ENCODE data around the gene ZNF273. TPM values are rescaled to one million over a fixed set of nuclear protein-coding genes. Genes with fewer than 3 reads are reported as not detected.
"Not testable (repeated sequence)": the region's sequence is repeated elsewhere in the genome, so short reads cannot be mapped to it uniquely, and the experiment has no call there.

ZNF273 gene
- total RNA-seq, 2 donors from 2014 or later = 5.9 to 6.7 TPM

- peak overlapping the region; percentile 80 for H3K27ac Mint-ChIP-seq
- no peak for ATAC-seq
- H3K27me3 Mint-ChIP-seq = no peaks in the 10 kb centered on the region
- H3K4me1 Mint-ChIP-seq = peaks cover 32% of the 10 kb centered on the region
- H3K9me3 ChIP-seq (ENCODE audit: control insufficient read depth, low read length, poor library complexity, severe bottlenecking) = no peaks in the 10 kb centered on the region
- no peak overlapping the region for H3K4me3 Mint-ChIP-seq
- no peaks in the 10 kb centered on the region for H3K36me3 Mint-ChIP-seq (ENCODE audit: low read depth)
- DNase-seq = no peak
Measured at GRCh38 chr7:64907641-64908326, 4.7 kb downstream of the ZNF273 start.

GRCh38 chr7:64908358-64908757 lies 5.3 kb downstream of the ZNF273 start:
- H3K4me1 Mint-ChIP-seq = peaks cover 32% of the 10 kb centered on the region
- ATAC-seq (no peak), DNase-seq (no peak)
- no peaks in the 10 kb centered on the region for H3K9me3 ChIP-seq (ENCODE audit: control insufficient read depth, low read length, poor library complexity, severe bottlenecking)
- H3K27me3 Mint-ChIP-seq = no peaks in the 10 kb centered on the region
- no peak overlapping the region for H3K4me3 Mint-ChIP-seq
- H3K27ac Mint-ChIP-seq = no peak overlapping the region
- no peaks in the 10 kb centered on the region for H3K36me3 Mint-ChIP-seq (ENCODE audit: low read depth)

- no peaks in the 10 kb centered on the region for H3K9me3 ChIP-seq (ENCODE audit: control insufficient read depth, low read length, poor library complexity, severe bottlenecking)
- DNase-seq = no peak
- H3K27ac Mint-ChIP-seq = no peak overlapping the region
- no peaks in the 10 kb centered on the region for H3K36me3 Mint-ChIP-seq (ENCODE audit: low read depth)
- H3K4me3 Mint-ChIP-seq = no peak overlapping the region
- H3K27me3 Mint-ChIP-seq = no peaks in the 10 kb centered on the region
- peaks cover 8% of the 10 kb centered on the region for H3K4me1 Mint-ChIP-seq
- no peak for ATAC-seq
Measured at GRCh38 chr7:64914557-64914956, 11.5 kb downstream of the ZNF273 start.

- H3K27me3 Mint-ChIP-seq; H3K36me3 Mint-ChIP-seq (ENCODE audit: low read depth); ATAC-seq; H3K9me3 ChIP-seq (ENCODE audit: control insufficient read depth, low read length, poor library complexity, severe bottlenecking); H3K4me3 Mint-ChIP-seq; DNase-seq; H3K4me1 Mint-ChIP-seq; H3K27ac Mint-ChIP-seq: not testable (repeated sequence)
Measured at GRCh38 chr7:64915301-64915700, 12.2 kb downstream of the ZNF273 start.

GRCh38 chr7:64928252-64929187 lies 25.4 kb downstream of the ZNF273 start:
- H3K9me3 ChIP-seq (ENCODE audit: control insufficient read depth, low read length, poor library complexity, severe bottlenecking) = peaks cover 20% of the 10 kb centered on the region
- not testable (repeated sequence) for H3K27me3 Mint-ChIP-seq; H3K27ac Mint-ChIP-seq; H3K4me1 Mint-ChIP-seq; H3K36me3 Mint-ChIP-seq (ENCODE audit: low read depth); H3K4me3 Mint-ChIP-seq; ATAC-seq; DNase-seq

- H3K4me3 Mint-ChIP-seq = no peak overlapping the region
- H3K9me3 ChIP-seq (ENCODE audit: control insufficient read depth, low read length, poor library complexity, severe bottlenecking) = no peaks in the 10 kb centered on the region
- H3K27ac Mint-ChIP-seq = no peak overlapping the region
- DNase-seq (no peak), ATAC-seq (no peak)
- H3K27me3 Mint-ChIP-seq = no peaks in the 10 kb centered on the region
- H3K36me3 Mint-ChIP-seq (ENCODE audit: low read depth) = no peaks in the 10 kb centered on the region
- no peaks in the 10 kb centered on the region for H3K4me1 Mint-ChIP-seq
Measured at GRCh38 chr7:64934478-64934877, 31.4 kb downstream of the ZNF273 start.

- Mint-ChIP-seq H3K27me3 (peaks cover 5% of the 10 kb centered on the region), H3K4me1 (no peaks in the 10 kb centered on the region), H3K36me3 (ENCODE audit: low read depth) (no peaks in the 10 kb centered on the region), H3K27ac (no peak overlapping the region), H3K4me3 (no peak overlapping the region)
- H3K9me3 ChIP-seq (ENCODE audit: control insufficient read depth, low read length, poor library complexity, severe bottlenecking) = no peaks in the 10 kb centered on the region
- no peak for ATAC-seq
- no peak for DNase-seq
Measured at GRCh38 chr7:64938540-64938939, 35.5 kb downstream of the ZNF273 start.

GRCh38 chr7:64940021-64940420 lies 36.9 kb downstream of the ZNF273 start:
- not testable (repeated sequence) for H3K9me3 ChIP-seq (ENCODE audit: control insufficient read depth, low read length, poor library complexity, severe bottlenecking); ATAC-seq; H3K27ac Mint-ChIP-seq; H3K36me3 Mint-ChIP-seq (ENCODE audit: low read depth); DNase-seq; H3K4me3 Mint-ChIP-seq; H3K4me1 Mint-ChIP-seq
- H3K27me3 Mint-ChIP-seq = peaks cover 10% of the 10 kb centered on the region

GRCh38 chr7:64944667-64945502 lies 41.8 kb downstream of the ZNF273 start:
- not testable (repeated sequence) for H3K9me3 ChIP-seq (ENCODE audit: control insufficient read depth, low read length, poor library complexity, severe bottlenecking); H3K4me3 Mint-ChIP-seq; H3K27ac Mint-ChIP-seq; H3K36me3 Mint-ChIP-seq (ENCODE audit: low read depth); H3K4me1 Mint-ChIP-seq; ATAC-seq; DNase-seq
- peaks cover 52% of the 10 kb centered on the region for H3K27me3 Mint-ChIP-seq

- H3K27me3 Mint-ChIP-seq = peaks cover 58% of the 10 kb centered on the region
- ATAC-seq (no peak), DNase-seq (no peak)
- peaks cover 4% of the 10 kb centered on the region for H3K4me1 Mint-ChIP-seq
- H3K36me3 Mint-ChIP-seq (ENCODE audit: low read depth) = no peaks in the 10 kb centered on the region
- H3K9me3 ChIP-seq (ENCODE audit: control insufficient read depth, low read length, poor library complexity, severe bottlenecking) = no peaks in the 10 kb centered on the region
- H3K27ac Mint-ChIP-seq = no peak overlapping the region
- H3K4me3 Mint-ChIP-seq = no peak overlapping the region
Measured at GRCh38 chr7:64945503-64946175, 42.6 kb downstream of the ZNF273 start.

GRCh38 chr7:64946772-64947171 lies 43.7 kb downstream of the ZNF273 start:
- H3K4me1 Mint-ChIP-seq = peaks cover 4% of the 10 kb centered on the region
- H3K36me3 Mint-ChIP-seq (ENCODE audit: low read depth) = no peaks in the 10 kb centered on the region
- DNase-seq = no peak
- H3K4me3 Mint-ChIP-seq = no peak overlapping the region
- H3K9me3 ChIP-seq (ENCODE audit: control insufficient read depth, low read length, poor library complexity, severe bottlenecking) = no peaks in the 10 kb centered on the region
- H3K27me3 Mint-ChIP-seq = peaks cover 64% of the 10 kb centered on the region
- H3K27ac Mint-ChIP-seq = peak overlapping the region; percentile 67
- ATAC-seq = peak; percentile 39

- peak overlapping the region; percentile 59 for H3K4me3 Mint-ChIP-seq
- H3K9me3 ChIP-seq (ENCODE audit: control insufficient read depth, low read length, poor library complexity, severe bottlenecking) = no peaks in the 10 kb centered on the region
- peaks cover 63% of the 10 kb centered on the region for H3K27me3 Mint-ChIP-seq
- H3K4me1 Mint-ChIP-seq = peaks cover 4% of the 10 kb centered on the region
- no peaks in the 10 kb centered on the region for H3K36me3 Mint-ChIP-seq (ENCODE audit: low read depth)
- DNase-seq (no peak), ATAC-seq (no peak)
- H3K27ac Mint-ChIP-seq = no peak overlapping the region
Measured at GRCh38 chr7:64947252-64948000, 44.4 kb downstream of the ZNF273 start.

Measured in T-helper 17 cell (primary cell).